ENCODE results near the gene GRWD1.

GRWD1 gene

GRCh38 chr19:48461651-48461981 lies 15.8 kb downstream of the GRWD1 start:
- no peak for FAIRE-seq

GRCh38 chr19:48461982-48462655 lies 16.3 kb downstream of the GRWD1 start:
- no peak for FAIRE-seq

GRCh38 chr19:48465215-48465614 lies 19.4 kb downstream of the GRWD1 start:
- FAIRE-seq: no peak

GRCh38 chr19:48466561-48467325 lies 21.0 kb downstream of the GRWD1 start:
- no peak for FAIRE-seq

- FAIRE-seq: peak; percentile 96
These were observed 23.0 kb downstream of the GRWD1 start for GRCh38 chr19:48468772-48469288.

GRCh38 chr19:48469289-48469881 lies 23.6 kb downstream of the GRWD1 start, which contains the start of gene CYTH2:
Gene CYTH2 (plus strand): TSS chr19:48469369. CDS start chr19:48469508, 139 bp downstream.
- no peak for FAIRE-seq

- no peak for FAIRE-seq
These were observed 24.3 kb downstream of the GRWD1 start for GRCh38 chr19:48469934-48470680.

- no peak for FAIRE-seq
These were observed 25.1 kb downstream of the GRWD1 start for GRCh38 chr19:48470856-48471255.

- FAIRE-seq: no peak
These were observed 26.1 kb downstream of the GRWD1 start for GRCh38 chr19:48471836-48472235.

- FAIRE-seq: no peak
These were observed 27.6 kb downstream of the GRWD1 start for GRCh38 chr19:48473161-48473966.

- no peak for FAIRE-seq
These were observed 28.4 kb downstream of the GRWD1 start for GRCh38 chr19:48474084-48474592.

GRCh38 chr19:48475369-48476068 lies 29.7 kb downstream of the GRWD1 start:
- no peak for FAIRE-seq

GRCh38 chr19:48476176-48476575 lies 30.4 kb downstream of the GRWD1 start:
- no peak for FAIRE-seq

- no peak for FAIRE-seq
These were observed 31.4 kb downstream of the GRWD1 start for GRCh38 chr19:48477067-48477685.

- FAIRE-seq: no peak
These were observed 32.0 kb downstream of the GRWD1 start for GRCh38 chr19:48477698-48478338.

GRCh38 chr19:48478339-48479256 lies 32.8 kb downstream of the GRWD1 start:
- FAIRE-seq: no peak

GRCh38 chr19:48479686-48480085 lies 33.9 kb downstream of the GRWD1 start:
- no peak for FAIRE-seq

GRCh38 chr19:48480183-48480557 lies 34.4 kb downstream of the GRWD1 start:
- FAIRE-seq: no peak

All from islet of Langerhans (tissue), 1 donor.